Measurements from ENCODE around the gene CPNE5. TPM values are rescaled to one million over a fixed set of nuclear protein-coding genes. Genes with fewer than 3 reads are reported as not detected.

CPNE5 gene
- total RNA-seq, 4 donors from 2014 or later = 0.19 to 1.3 (median 0.59) TPM

DNA sequence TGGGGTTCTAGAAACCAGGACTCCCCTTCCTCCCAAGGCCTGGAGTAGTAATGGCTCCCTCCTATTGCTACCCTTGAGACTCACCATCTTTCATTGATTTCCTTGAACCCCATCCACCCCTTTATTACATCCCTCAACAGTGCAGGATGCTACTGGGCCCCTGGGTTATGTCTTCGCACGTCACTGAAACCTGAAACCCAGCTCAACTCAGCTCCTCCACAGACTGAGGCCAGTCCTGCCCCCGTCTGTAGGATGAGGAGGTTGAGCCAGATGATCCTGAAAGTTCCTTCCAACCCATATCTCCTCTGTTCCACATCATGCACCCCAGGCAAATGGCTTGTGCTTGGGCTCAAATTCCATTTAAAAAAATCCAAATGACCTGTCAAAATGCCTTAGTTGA, 21.4 kb downstream of the CPNE5 start:
- TF ChIP-seq CTCF (IDR thresholded peaks at IDR 0.05; ENCODE audit: low read depth) = no peak

DNA sequence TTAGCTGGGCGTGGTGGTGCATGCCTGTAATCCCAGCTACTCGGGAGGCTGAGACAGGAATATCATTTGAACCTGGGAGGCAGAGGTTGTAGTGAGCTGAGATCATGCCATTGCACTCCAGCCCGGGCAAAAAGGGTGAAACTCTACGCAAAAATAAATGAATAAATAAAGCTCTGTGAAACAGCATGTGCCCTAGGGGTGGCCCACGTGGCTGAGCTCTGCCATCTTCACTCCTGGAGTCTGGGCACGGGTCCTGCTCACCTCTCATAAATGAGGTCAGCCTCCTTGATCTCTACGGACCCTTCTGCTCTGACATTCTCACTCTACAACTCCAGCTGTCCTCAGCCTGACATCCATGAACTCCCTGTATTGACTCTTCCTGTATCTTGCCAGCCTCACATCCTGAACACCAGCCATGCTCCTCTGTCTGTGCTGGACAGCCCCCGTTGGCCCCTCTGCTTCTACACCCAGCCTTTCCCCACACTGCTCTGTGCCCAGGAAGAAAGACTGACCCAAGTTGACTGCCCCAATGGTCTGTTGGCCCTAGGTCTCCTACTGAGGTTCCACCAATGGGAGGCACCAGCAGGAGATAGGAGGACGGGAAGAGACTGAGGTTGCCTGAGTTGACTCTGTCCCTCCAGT, 21.9 kb downstream of the CPNE5 start:
- no peak for TF ChIP-seq CTCF (IDR thresholded peaks at IDR 0.05; ENCODE audit: low read depth)

DNA sequence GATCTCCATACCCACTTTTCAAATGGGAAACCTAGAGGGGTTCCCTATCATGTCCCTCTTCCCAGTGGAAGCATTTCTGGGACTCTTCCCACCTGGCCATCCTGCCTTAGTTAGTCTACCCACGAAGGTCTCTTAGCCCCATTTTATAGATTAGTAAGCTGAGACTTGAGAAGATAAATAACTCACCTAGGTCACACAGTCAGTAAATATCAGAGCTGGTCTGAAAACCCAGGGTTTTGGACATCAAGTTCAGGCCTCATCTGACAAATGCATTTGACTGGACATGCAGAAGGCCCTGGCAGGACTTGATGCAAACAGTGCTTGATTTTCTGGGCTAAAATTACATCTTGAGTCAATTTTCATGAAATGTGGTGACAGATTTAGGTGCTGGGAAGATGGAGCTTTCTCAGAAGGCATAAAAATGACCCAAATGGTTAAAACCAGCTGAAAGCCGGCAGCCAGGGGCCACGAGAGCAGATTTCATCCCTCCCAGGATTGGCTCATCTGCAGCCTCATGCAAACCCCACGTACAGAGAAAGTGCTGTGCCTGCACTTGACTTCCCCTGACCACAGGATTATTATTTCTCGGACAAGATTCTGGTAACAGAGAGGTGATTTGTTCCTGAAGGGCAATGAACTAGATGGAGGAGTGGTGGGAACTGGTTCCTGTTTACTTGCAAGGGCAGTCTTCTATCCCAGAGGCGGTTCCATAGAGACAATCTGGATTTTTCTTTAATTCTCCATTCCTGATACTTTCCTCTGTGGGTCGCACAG, 23.1 kb downstream of the CPNE5 start:
- TF ChIP-seq CTCF (IDR thresholded peaks at IDR 0.05; ENCODE audit: low read depth) = no peak

- TF ChIP-seq CTCF (IDR thresholded peaks at IDR 0.05; ENCODE audit: low read depth) = no peak
These were observed 25.0 kb downstream of the CPNE5 start for GRCh38 chr6:36814249-36814648.

GRCh38 chr6:36813526-36813925, 25.7 kb downstream of the CPNE5 start:
- no peak for TF ChIP-seq CTCF (IDR thresholded peaks at IDR 0.05; ENCODE audit: low read depth)

DNA sequence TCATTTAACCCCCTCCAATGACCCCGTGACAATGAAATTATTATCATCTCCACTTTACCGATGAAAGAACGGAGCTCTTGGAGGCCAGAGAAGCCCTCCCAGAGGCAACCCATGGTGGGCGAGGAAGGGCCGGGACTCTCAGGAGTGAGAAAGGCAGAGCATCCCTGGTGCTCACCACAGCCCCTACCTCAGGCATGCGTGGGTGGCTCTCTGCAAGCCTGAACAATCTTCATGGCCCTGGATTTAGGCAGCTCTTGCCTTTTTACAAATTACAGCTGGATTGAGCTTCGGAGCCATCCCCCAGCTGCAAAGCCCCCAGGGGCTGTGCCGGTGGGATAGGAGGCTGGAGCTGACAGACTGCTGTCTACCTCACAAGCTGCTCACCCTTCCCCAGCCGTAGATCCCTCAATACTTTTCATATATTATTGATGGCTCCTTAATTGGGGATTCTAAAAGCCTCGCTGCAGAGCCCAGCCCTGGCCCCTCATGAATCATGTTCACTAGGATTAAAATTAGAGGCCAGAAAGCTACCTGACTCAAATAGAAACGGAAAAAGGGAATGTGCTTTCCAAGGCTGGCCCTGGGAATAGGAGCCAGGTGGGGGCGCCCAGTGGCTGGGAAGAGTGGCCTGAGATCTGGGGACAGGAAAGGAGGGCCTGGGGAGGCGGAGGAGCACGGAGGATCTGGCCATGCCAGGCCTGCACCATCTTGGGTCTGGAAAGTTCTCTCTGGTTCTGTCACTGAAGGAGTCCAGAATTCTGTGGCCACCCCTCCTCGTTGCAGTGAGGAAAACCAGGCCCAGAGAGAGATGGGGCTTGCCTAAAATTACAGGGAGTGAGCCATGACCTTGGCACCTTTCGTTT, 29.1 kb downstream of the CPNE5 start:
- TF ChIP-seq CTCF (IDR thresholded peaks at IDR 0.05; ENCODE audit: low read depth) = no peak

- TF ChIP-seq CTCF (IDR thresholded peaks at IDR 0.05; ENCODE audit: low read depth) = no peak
These were observed 30.1 kb downstream of the CPNE5 start for GRCh38 chr6:36809156-36809555.

Measured in subcutaneous adipose tissue (tissue), 4 donors.